ENCODE data around the gene RAP1B.

RAP1B gene

DNA sequence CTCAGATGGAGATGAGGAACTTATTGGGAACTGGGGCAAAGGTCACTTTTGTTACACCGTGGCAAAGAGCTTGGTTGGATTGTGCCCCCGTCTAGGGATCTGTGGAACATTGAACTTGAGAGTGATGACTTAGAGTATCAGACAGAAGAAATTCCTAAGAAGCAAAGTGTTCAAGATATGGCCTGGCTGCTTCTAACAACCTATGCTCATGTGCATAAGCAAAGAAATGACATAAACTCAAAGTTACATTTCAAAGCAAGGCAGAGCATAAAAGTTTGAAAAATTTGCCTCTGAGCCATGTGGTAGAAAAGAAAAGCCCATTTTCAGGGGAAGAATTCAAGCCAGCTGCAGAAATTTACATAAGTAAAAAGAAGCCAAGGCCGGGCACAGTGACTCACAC lies 21.5 kb upstream of the RAP1B start:
- no peak for TF ChIP-seq BACH2 (CRISPR knock-in tag; IDR thresholded peaks at IDR 0.05; ENCODE audit: borderline replicate concordance)
- TF ChIP-seq ZNF565 (CRISPR knock-in tag; conservative IDR thresholded peaks at IDR 0.05; ENCODE audit: low read depth) = no peak
- TF ChIP-seq, protein P1, sequence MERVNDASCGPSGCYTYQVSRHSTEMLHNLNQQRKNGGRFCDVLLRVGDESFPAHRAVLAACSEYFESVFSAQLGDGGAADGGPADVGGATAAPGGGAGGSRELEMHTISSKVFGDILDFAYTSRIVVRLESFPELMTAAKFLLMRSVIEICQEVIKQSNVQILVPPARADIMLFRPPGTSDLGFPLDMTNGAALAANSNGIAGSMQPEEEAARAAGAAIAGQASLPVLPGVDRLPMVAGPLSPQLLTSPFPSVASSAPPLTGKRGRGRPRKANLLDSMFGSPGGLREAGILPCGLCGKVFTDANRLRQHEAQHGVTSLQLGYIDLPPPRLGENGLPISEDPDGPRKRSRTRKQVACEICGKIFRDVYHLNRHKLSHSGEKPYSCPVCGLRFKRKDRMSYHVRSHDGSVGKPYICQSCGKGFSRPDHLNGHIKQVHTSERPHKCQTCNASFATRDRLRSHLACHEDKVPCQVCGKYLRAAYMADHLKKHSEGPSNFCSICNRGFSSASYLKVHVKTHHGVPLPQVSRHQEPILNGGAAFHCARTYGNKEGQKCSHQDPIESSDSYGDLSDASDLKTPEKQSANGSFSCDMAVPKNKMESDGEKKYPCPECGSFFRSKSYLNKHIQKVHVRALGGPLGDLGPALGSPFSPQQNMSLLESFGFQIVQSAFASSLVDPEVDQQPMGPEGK (CRISPR knock-in tag; IDR thresholded peaks at IDR 0.05; ENCODE audit: borderline replicate concordance) = no peak
- no peak for TF ChIP-seq ZNF8 (CRISPR knock-in tag; IDR thresholded peaks at IDR 0.05)
- TF ChIP-seq CREB5 (CRISPR knock-in tag; IDR thresholded peaks at IDR 0.05; ENCODE audit: low read depth) = no peak
- TF ChIP-seq POU6F1 (CRISPR knock-in tag; IDR thresholded peaks at IDR 0.05; ENCODE audit: borderline replicate concordance, low read depth) = no peak
- TF ChIP-seq ESRRG (CRISPR knock-in tag; IDR thresholded peaks at IDR 0.05) = no peak
- ATAC-seq = no peak

GRCh38 chr12:68591734-68592418 lies 18.8 kb upstream of the RAP1B start:
- no peak for ATAC-seq
- TF ChIP-seq, protein P2, sequence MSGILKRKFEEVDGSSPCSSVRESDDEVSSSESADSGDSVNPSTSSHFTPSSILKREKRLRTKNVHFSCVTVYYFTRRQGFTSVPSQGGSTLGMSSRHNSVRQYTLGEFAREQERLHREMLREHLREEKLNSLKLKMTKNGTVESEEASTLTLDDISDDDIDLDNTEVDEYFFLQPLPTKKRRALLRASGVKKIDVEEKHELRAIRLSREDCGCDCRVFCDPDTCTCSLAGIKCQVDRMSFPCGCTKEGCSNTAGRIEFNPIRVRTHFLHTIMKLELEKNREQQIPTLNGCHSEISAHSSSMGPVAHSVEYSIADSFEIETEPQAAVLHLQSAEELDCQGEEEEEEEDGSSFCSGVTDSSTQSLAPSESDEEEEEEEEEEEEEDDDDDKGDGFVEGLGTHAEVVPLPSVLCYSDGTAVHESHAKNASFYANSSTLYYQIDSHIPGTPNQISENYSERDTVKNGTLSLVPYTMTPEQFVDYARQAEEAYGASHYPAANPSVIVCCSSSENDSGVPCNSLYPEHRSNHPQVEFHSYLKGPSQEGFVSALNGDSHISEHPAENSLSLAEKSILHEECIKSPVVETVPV (CRISPR knock-in tag; IDR thresholded peaks at IDR 0.05) = no peak
- TF ChIP-seq, protein P1 (CRISPR knock-in tag; IDR thresholded peaks at IDR 0.05; ENCODE audit: borderline replicate concordance) = no peak

GRCh38 chr12:68595241-68595640 lies 15.5 kb upstream of the RAP1B start:
- ATAC-seq = no peak
- no peak for TF ChIP-seq ESRRG (CRISPR knock-in tag; IDR thresholded peaks at IDR 0.05)
- TF ChIP-seq ZFP3 (CRISPR knock-in tag; IDR thresholded peaks at IDR 0.05) = no peak
- TF ChIP-seq ZNF565 (CRISPR knock-in tag; conservative IDR thresholded peaks at IDR 0.05; ENCODE audit: low read depth) = no peak
- no peak for TF ChIP-seq SNAI2 (CRISPR knock-in tag; IDR thresholded peaks at IDR 0.05)
- no peak for TF ChIP-seq PPARA (CRISPR knock-in tag; IDR thresholded peaks at IDR 0.05; ENCODE audit: borderline replicate concordance)
- TF ChIP-seq RARB (CRISPR knock-in tag; IDR thresholded peaks at IDR 0.05) = no peak
- TF ChIP-seq, protein P2 (CRISPR knock-in tag; IDR thresholded peaks at IDR 0.05) = no peak
- TF ChIP-seq, protein P1 (CRISPR knock-in tag; IDR thresholded peaks at IDR 0.05; ENCODE audit: borderline replicate concordance) = no peak
- TF ChIP-seq BACH2 (CRISPR knock-in tag; IDR thresholded peaks at IDR 0.05; ENCODE audit: borderline replicate concordance) = no peak
- no peak for TF ChIP-seq OSR1 (CRISPR knock-in tag; IDR thresholded peaks at IDR 0.05)
- no peak for TF ChIP-seq TOX (CRISPR knock-in tag; IDR thresholded peaks at IDR 0.05; ENCODE audit: borderline replicate concordance)
- no peak for TF ChIP-seq ZFP30 (CRISPR knock-in tag; IDR thresholded peaks at IDR 0.05)
- TF ChIP-seq CREB5 (CRISPR knock-in tag; IDR thresholded peaks at IDR 0.05; ENCODE audit: low read depth) = no peak
- TF ChIP-seq ISL1 (CRISPR knock-in tag; IDR thresholded peaks at IDR 0.05) = no peak
- TF ChIP-seq ZNF70 (CRISPR knock-in tag; IDR thresholded peaks at IDR 0.05) = no peak
- no peak for TF ChIP-seq GLIS3 (CRISPR knock-in tag; IDR thresholded peaks at IDR 0.05)
- no peak for TF ChIP-seq ZC3H10 (CRISPR knock-in tag; IDR thresholded peaks at IDR 0.05)

All from SK-N-SH treated with all-trans-retinoic acid at 6 μM for 48 hours (cell line).